Hepatocyte (in vitro differentiated cells): ENCODE measurements around the gene LRRC28. TPM values are rescaled to one million over a fixed set of nuclear protein-coding genes. Genes with fewer than 3 reads are reported as not detected.

Source experiments
- DNase-seq: peaks from one replicate; pipeline ENCODE4 v3.0.0-alpha.2; 2016; ENCODE audit warnings: low spot score
- H2AFZ ChIP-seq: fragments of 200-600 bp; sonication (generic); 2 replicates; pipeline ENCODE4 v1.6.0; 2016; ENCODE audit warnings: antibody characterized with exemption, mild to moderate bottlenecking
- H3K27ac ChIP-seq: fragments of 200-600 bp; sonication (generic); 2 replicates; pipeline ENCODE4 v1.5.1; 2016; ENCODE audit warnings: mild to moderate bottlenecking
- H3K27me3 ChIP-seq: fragments of 200-600 bp; sonication (generic); 2 replicates; pipeline ENCODE4 v1.6.1; 2016
- H3K36me3 ChIP-seq: fragments of 200-600 bp; sonication (generic); replicated peaks from 2 replicates; pipeline ENCODE4 v1.5.1; 2016; ENCODE audit warnings: low read depth; ENCODE audit not compliant: insufficient read depth
- H3K4me1 ChIP-seq: fragments of 200-600 bp; sonication (generic); 2 replicates; pipeline ENCODE4 v1.5.1; 2016; ENCODE audit warnings: mild to moderate bottlenecking, moderate library complexity; ENCODE audit not compliant: insufficient read depth
- H3K4me2 ChIP-seq: fragments of 200-600 bp; sonication (generic); 2 replicates; pipeline ENCODE4 v1.6.0; 2016
- H3K4me3 ChIP-seq: fragments of 200-600 bp; sonication (generic); 2 replicates; pipeline ENCODE4 v1.5.1; 2016; ENCODE audit warnings: mild to moderate bottlenecking
- H3K79me2 ChIP-seq: fragments of 200-600 bp; sonication (generic); 2 replicates; pipeline ENCODE4 v1.6.0; 2017; ENCODE audit warnings: mild to moderate bottlenecking
- H3K9me2 ChIP-seq: fragments of 200-600 bp; sonication (generic); replicated peaks from 2 replicates; pipeline ENCODE4 v1.6.0; 2017; ENCODE audit warnings: mild to moderate bottlenecking; ENCODE audit not compliant: insufficient read depth
- H3K9me3 ChIP-seq: fragments of 200-600 bp; sonication (generic); 2 replicates; pipeline ENCODE4 v1.5.1; 2016; ENCODE audit warnings: low read depth, mild to moderate bottlenecking
- H4K20me1 ChIP-seq: fragments of 200-600 bp; sonication (generic); 2 replicates; pipeline ENCODE4 v1.6.0; 2016; ENCODE audit warnings: mild to moderate bottlenecking; ENCODE audit not compliant: insufficient read depth, poor library complexity, severe bottlenecking
- CTCF ChIP-seq: fragments of 200-600 bp; sonication (generic); IDR thresholded peaks from 2 replicates; pipeline ENCODE4 v1.5.1; 2016; ENCODE audit warnings: antibody characterized with exemption, mild to moderate bottlenecking; ENCODE audit not compliant: poor library complexity
- EZH2 ChIP-seq: fragments of 200-600 bp; sonication (generic); IDR thresholded peaks from 2 replicates; pipeline ENCODE4 v1.6.1; 2016; ENCODE audit warnings: antibody characterized with exemption, mild to moderate bottlenecking, borderline replicate concordance
- EZH2phosphoT487 ChIP-seq: fragments of 200-600 bp; sonication (generic); IDR thresholded peaks from one replicate; pipeline ENCODE4 v1.6.1; 2018; ENCODE audit warnings: antibody characterized with exemption, mild to moderate bottlenecking, low read depth, moderate library complexity; ENCODE audit not compliant: unreplicated experiment, severe bottlenecking
- WGBS: methylation state at CpG from one replicate; pipeline ENCODE4 v1.1.6; 2016; ENCODE audit warnings: low lambda C conversion rate; ENCODE audit errors: missing lambda C conversion rate; 5-methylcytosine and 5-hydroxymethylcytosine counted together
- polyA plus RNA-seq: library from polyadenylated mRNA; unstranded; fragments of >200 nt; fragmentation: Nextera tagmentation; extraction: Ambion mirVana; gene quantifications from 2 replicates; pipeline ENCODE4 v1.2.1, GENCODE V29; 2016
- total RNA-seq: library from RNA; depleted of rRNA; stranded (reverse); fragments of >200 nt; gene quantifications from 2 replicates; pipeline ENCODE4 v1.2.3, GENCODE V29; 2014

Gene LRRC28
- total and polyA plus RNA-seq, 2 experiments from 2014 or later, result 32.1 to 55.5 TPM

DNA sequence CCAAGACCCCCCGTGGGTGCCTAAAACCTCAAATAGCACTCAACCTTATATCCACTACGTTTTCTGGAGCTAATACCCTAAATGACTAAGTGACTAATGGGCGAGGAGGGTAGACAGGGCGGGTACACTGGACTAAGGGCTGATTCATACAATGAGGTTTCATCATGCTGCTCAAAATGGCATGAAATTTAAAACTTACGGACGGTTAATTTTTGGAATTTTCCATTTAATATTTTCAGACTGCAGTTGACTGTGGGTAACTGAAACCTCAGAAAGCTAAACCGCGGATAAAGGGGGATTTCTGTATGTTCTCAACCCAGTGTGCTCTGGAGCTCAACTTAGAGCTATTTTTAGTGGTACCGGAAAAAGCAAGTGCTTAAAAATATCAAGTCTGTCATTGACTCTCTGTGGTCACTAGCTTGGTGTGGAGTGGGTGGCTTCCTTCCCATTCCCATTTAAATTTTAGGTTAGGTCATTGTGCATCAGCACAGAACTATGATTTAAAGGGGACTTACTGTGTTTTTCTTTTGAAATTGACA lies 72.9 kb downstream of the LRRC28 start:
- Histone ChIP-seq H3K79me2 (no peaks in the 10 kb centered on the region), H3K4me2 (no peak overlapping the region), H3K27me3 (no peaks in the 10 kb centered on the region), H4K20me1 (no peaks in the 10 kb centered on the region), H3K4me3 (no peak overlapping the region), H3K9me2 (no peaks in the 10 kb centered on the region), H3K4me1 (no peaks in the 10 kb centered on the region), H3K9me3 (no peaks in the 10 kb centered on the region), H2AFZ (no peak overlapping the region), H3K36me3 (no peaks in the 10 kb centered on the region), H3K27ac (no peak overlapping the region)
- no peak for DNase-seq
- TF ChIP-seq EZH2 (no peak), CTCF (no peak), EZH2phosphoT487 (no peak)
- WGBS, result 85% methylated on average over 9 of the region's 9 CpGs

DNA sequence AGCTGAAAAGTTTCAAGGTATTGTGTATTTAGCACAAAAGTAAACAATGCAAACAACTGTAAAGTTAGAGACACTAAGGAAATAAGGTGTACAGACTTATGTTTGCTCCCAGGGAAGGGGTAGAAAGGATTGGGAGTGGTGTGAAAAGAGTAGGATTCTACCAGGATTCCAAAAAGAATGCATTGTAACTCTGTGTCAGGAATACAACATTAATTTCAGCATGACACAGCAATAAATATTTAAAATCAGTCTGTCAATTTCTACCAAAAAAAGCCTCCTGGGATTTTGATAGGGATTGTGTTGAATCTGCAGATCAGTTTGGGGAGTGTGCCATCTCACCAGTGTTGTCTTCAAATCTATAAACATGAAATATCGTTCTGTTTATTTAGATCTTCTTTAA lies 73.4 kb downstream of the LRRC28 start:
- H3K27me3 ChIP-seq, result no peaks in the 10 kb centered on the region
- H3K36me3 ChIP-seq, result no peaks in the 10 kb centered on the region
- no peaks in the 10 kb centered on the region for H3K79me2 ChIP-seq
- no peak for DNase-seq
- H4K20me1 ChIP-seq, result no peaks in the 10 kb centered on the region
- 97% methylated on average over 1 of the region's 1 CpG for WGBS
- TF ChIP-seq CTCF, result no peak
- no peak for TF ChIP-seq EZH2phosphoT487
- no peak for TF ChIP-seq EZH2
- no peak overlapping the region for H2AFZ ChIP-seq
- H3K4me3 ChIP-seq, result no peak overlapping the region
- no peak overlapping the region for H3K27ac ChIP-seq
- no peaks in the 10 kb centered on the region for H3K9me2 ChIP-seq
- no peaks in the 10 kb centered on the region for H3K4me1 ChIP-seq
- no peaks in the 10 kb centered on the region for H3K9me3 ChIP-seq
- H3K4me2 ChIP-seq, result no peak overlapping the region

- Histone ChIP-seq H3K4me3 (no peak overlapping the region), H3K9me3 (no peaks in the 10 kb centered on the region), H3K36me3 (no peaks in the 10 kb centered on the region), H3K27ac (no peak overlapping the region), H4K20me1 (no peaks in the 10 kb centered on the region), H3K79me2 (no peaks in the 10 kb centered on the region), H3K9me2 (no peaks in the 10 kb centered on the region), H3K4me2 (peak overlapping the region; percentile 38), H3K27me3 (no peaks in the 10 kb centered on the region), H3K4me1 (no peaks in the 10 kb centered on the region), H2AFZ (no peak overlapping the region)
- WGBS, result 62% methylated on average over 1 of the region's 1 CpG
- TF ChIP-seq EZH2 (no peak), CTCF (no peak), EZH2phosphoT487 (no peak)
- DNase-seq, result peak; percentile 14
These were observed 75.0 kb downstream of the LRRC28 start for GRCh38 chr15:99326235-99326634.
